IPS-18c (cell line): ENCODE results near the gene SLC2A13.
"Not testable (repeated sequence)": the region's sequence is repeated elsewhere in the genome, so short reads cannot be mapped to it uniquely, and the experiment has no call there.

Source experiments
- H3K4me3 ChIP-seq: 2 replicates; pipeline ENCODE4 v1.7.0; 2013; ENCODE audit warnings: low read depth, mild to moderate bottlenecking, low read length, moderate library complexity; ENCODE audit not compliant: insufficient read depth
- H3K9me3 ChIP-seq: one replicate; pipeline ENCODE4 v1.6.1; 2013; ENCODE audit warnings: mild to moderate bottlenecking, low read length, moderate library complexity; ENCODE audit not compliant: control insufficient read depth, insufficient read depth

SLC2A13 gene

DNA sequence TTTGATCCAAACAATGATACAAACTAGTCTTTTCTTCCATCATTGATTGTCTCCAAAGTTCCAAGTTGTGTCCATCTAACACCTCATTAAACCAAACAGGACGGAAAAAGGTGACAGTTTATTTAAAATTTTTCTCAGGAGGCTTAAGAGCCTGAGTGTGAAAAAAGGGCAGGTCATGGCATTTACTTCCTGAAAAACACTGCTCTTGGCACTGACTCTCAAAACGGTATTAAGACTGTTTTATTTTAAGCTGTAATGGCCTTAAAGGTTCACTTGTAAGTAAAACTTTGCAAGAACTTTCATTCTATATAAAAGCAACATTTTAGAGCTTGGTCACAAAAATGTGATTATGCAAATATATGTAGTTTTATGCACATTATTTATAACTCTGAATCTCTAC, 222.5 kb downstream of the SLC2A13 start:
- Histone ChIP-seq H3K9me3 (peaks cover 9% of the 10 kb centered on the region), H3K4me3 (no peak overlapping the region)

DNA sequence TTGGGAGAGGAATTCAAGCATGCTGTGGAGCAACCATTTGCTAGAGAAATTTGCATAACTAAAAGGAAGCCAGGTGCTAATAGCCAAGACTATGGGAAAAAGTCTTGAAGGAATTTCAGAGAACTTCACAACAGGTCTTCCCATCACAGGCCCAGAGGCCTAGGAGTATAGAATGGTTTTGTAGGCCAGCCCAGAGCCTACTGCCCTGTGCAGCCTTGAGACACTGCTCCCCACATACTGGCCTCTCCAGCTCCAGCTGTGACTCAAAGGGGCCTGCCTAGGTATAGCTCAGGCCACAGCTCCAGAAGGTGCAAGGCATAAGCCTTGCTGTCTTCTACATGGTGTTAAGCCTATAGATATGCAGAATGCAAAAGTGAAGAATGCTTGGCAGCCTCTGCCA, 227.1 kb downstream of the SLC2A13 start:
- no peak overlapping the region; the same call in 1 of the 2 replicates for H3K4me3 ChIP-seq
- peaks cover 12% of the 10 kb centered on the region for H3K9me3 ChIP-seq

DNA sequence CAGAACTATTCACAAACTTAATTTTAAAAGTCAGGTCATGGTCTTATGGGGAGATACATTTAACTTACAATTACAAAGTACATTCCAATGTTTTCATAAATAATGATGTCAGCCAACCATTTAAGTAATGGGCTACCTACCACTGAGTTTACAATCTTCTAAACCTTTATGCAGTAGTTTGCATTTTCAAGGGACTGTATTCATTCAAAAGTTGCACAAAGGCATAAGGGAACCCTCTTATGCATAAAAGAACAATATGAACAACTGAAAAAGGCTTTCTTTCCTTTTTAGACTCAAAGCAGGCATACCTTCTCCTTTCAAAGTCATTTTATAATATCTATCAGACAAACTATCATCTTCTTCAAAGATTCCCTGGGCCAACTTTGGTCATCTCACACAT, 230.2 kb downstream of the SLC2A13 start:
- Histone ChIP-seq H3K4me3 (no peak overlapping the region), H3K9me3 (peaks cover 12% of the 10 kb centered on the region)

DNA sequence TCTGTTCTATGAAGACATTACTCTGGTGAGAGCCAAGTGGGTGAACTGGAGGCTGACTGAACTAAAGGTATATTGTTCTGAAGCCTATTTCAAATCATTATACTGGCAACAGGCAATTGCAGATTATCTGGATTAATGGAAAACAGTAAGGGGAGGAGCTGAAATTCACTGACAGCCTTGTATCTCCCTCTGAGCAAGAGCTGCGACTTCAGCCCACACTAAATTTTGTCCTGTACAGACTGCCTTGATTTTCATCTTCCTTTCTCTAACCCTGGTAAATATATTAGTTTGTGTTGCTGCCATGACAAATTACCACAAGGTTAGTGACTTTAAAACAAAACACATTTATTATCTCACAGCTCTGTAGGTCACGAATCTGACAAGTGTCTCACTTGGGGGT, 231.1 kb downstream of the SLC2A13 start:
- H3K9me3 ChIP-seq, result peaks cover 12% of the 10 kb centered on the region
- no peak overlapping the region for H3K4me3 ChIP-seq

DNA sequence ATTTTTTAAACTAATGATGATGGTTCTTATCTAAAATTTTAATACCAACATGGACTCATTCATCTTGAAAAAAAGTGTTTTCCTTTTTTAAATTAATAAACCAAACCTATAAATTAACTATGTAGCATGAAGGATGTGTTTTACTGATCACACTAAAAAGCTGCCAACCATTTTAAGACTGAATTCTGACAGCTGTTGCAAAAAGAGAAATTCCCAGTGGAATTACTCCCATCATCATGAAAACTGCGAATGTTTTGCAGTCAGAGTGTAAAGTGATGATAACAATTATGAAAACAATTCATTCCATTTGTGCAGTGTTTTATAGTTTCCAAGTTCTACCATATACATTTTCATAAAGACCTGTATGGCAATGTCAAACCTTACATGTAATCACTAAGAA, 232.8 kb downstream of the SLC2A13 start:
- no peaks in the 10 kb centered on the region for H3K9me3 ChIP-seq
- no peak overlapping the region for H3K4me3 ChIP-seq

DNA sequence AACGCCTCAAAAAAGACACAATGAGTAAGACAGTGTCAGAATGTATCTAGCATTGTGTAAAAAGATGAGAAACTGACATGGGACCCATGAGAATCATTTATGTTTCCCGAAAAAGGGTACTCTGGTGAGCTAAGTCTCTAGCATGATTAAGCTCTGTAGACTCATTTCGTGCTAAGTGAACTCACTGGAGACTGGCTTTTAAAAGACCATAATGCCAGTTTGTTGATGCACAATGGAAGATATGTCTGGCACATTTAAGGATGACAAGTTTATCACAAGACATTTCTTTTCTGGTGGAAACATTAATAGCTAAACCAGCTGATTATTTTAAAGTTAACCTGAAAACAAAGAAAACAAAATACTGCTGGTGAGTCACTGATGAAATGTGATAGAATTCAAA, 233.5 kb downstream of the SLC2A13 start:
- Histone ChIP-seq H3K9me3 (no peaks in the 10 kb centered on the region), H3K4me3 (no peak overlapping the region)

DNA sequence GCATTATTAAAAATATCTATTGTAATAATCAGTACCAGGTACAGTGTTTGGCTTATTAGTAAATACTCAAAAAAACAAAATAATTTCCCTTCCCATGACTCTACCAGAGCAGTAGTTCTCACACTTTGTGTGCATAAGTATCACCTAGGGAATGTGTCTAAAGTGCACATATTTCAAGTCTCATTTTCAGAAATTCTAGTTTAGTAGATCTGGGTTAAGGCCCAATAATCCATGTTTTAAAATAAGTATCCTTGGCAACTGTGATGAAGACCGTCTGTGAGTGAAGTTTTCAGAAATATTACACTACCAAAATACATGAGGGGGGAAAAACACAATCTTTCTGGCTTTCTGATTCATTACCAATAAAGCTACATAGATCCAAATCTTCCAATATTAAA, 237.6 kb downstream of the SLC2A13 start:
- Histone ChIP-seq H3K9me3 (no peaks in the 10 kb centered on the region), H3K4me3 (no peak overlapping the region)

DNA sequence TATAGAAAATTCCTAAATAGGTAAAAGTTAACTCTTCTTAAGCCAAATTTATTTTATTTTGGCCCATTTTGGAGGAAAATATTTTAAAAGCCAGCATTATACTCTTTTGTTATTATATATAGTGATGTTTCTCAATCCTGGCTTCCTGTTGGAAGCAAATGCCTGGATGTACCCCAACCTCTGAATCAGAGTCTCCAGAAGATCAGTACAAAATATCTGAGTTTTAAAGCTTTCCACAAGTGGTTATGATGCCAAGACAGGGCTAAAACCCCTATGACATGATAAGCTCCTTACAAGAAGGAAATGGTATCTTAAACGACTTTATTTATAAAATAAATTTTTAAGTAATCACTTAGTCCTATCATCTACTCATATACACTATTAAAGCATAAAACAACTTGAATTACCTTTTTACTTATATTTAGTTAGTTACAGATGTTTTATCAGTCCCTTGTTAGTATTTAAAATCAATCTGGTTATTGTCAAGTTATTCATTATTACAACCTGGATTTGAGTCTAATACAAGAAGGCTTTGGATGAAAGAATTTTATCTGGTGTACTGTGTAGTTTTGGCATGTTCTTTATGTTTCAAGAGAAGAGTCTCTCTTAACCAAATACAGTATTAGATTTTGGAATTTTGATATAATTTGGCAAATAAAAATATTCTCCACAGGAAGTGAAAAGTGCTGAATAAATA, 238.1 kb downstream of the SLC2A13 start:
- Histone ChIP-seq H3K4me3 (no peak overlapping the region), H3K9me3 (no peaks in the 10 kb centered on the region)

DNA sequence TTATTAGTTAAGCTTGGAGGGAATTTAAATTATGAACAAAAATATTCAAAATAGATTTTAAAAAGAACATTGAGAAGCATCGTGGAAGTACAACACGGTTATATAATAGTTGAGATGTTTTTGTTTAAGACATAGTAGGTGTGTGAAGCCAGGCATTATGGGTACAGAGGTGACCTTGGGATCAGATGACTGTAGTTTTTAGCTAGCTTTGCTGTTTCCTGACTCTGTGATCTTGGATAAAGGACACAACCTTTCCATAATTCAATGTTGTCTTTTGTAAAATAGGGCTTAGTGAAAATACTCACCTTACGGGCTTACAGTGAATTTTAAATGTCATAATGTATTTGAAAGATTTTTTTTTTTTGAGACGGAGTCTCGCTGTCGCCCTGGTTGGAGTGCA, 239.7 kb downstream of the SLC2A13 start:
- Histone ChIP-seq H3K9me3 (no peaks in the 10 kb centered on the region), H3K4me3 (no peak overlapping the region)

DNA sequence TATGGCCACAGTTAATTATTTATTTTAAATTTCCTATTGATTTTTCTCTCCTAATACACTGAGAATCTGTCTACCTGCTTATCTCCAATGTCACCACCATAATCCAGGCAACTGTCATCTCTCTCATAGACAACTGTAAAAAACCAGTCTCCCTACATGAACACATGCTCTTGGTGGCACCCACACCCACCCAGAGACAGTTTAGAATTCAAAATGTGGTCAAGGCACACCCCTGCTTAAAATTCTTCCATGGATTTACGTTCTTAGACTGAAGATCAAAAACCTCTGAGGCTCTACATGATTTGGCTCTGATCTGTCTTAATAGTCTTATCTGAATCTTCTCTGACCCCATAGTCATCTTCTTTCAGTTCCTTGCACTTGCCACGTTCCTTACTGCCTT, 245.2 kb downstream of the SLC2A13 start:
- Histone ChIP-seq H3K4me3 (no peak overlapping the region), H3K9me3 (no peaks in the 10 kb centered on the region)

DNA sequence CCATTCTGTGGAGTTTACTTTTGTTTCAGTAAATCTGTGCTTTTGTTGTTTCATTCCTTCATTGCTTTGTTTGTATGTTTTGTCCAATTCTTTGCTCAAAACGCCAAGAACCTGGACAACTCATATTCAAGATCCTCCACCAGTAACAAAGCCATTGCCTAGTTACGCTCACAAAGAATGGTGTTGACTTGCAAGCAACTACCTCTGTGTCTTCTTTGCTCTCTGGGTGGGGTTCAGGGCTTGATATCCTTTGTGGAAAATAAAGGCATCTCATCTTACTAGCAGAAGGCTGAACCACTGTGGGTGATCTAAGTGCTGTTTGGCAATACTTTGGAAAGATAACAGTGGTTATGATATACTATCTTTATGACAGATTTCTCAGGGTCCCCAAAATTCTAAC, 252.9 kb downstream of the SLC2A13 start:
- Histone ChIP-seq H3K9me3 (no peaks in the 10 kb centered on the region), H3K4me3 (no peak overlapping the region)

DNA sequence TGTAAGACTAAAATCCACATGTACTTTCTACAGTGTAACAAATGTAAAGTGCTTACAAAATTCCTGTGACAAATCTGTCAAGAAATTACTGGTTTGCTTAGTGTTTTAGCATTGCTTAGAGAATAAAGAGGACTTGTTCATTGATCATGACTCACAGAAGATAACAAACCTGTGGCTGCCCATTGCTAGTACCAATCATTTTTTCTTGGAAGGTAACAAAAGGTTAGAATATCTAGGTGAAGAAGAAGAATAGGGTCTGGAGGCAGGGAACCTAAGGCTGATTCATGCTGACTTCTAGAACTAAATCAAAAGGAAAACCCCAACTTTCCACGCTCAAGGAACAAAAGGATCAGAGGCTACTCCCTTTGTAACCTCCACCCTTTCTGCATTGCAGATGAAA, 253.5 kb downstream of the SLC2A13 start:
- H3K4me3 ChIP-seq, result no peak overlapping the region
- no peaks in the 10 kb centered on the region for H3K9me3 ChIP-seq

DNA sequence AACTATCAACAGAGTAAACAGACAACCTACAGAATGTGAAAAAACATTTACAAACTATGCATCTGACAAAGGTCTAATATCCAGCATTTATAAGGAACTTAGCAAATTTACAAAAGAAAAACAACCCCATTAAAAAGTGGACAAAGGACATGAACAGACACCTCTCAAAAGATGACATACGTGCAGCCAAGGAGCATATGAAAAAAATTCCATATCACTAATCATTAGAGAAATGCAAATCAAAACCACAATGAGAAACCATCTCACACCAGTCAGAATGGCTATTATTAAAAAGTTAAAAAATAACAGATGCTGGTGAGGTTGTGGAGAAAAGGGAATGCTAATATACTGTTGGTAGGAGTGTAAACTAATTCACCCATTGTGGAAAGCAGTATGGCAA, 257.7 kb downstream of the SLC2A13 start:
- not testable (repeated sequence) for H3K9me3 ChIP-seq, H3K4me3 ChIP-seq

DNA sequence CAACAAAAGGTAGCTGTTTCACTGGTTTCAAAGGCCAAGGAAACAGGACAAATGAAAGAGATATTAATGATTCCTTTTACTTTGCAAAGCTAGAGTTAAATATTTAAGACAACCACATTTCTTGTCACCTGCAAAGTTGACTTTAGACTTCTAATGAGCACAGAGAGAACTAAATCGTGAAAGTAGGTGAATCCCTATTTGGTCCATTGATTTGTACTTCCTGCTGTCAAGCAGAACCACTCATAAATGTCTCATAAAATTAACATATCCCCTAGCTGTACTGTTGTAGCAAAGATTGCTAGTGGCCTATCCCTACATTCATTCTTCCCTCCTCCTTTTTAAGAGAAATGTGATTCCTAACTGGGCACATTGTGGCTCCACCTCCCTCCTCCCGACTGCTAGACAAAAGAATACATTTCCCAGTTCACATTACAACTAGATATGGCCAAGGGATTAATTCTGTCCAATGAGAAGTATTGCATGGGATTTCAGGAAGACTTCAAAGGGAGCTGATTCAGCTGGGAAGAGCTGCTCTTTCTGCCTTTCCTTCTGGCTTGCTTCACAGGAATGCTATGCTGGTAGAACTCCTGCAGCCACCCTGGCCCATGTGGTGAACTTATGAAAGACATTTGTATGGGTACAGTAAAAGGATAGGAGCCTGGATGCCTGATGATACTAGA, 258.8 kb downstream of the SLC2A13 start:
- no peak overlapping the region for H3K4me3 ChIP-seq

DNA sequence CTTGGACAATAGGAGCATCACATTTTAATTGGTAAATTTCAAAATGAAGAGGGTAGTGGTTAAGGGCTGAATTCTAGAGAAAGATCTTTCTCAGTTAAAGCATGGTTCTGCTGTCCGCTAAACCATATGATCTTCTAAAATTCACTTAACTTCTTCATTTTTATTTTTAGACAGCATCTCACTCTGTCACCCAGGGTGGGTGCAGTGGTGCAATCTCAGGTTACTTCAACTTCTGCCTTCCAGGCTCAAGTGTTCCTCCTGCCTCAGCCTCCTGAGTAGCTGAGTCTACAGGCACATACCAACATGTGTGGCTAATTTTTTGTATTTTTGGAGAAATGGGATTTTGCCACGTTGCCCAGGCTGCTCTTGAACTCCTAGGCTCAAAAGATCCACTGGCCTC, 259.6 kb downstream of the SLC2A13 start:
- Histone ChIP-seq H3K4me3 (no peak overlapping the region), H3K9me3 (no peaks in the 10 kb centered on the region)

More for the DNA sequence above, 258.8 kb downstream of the SLC2A13 start:
- no peaks in the 10 kb centered on the region for H3K9me3 ChIP-seq

DNA sequence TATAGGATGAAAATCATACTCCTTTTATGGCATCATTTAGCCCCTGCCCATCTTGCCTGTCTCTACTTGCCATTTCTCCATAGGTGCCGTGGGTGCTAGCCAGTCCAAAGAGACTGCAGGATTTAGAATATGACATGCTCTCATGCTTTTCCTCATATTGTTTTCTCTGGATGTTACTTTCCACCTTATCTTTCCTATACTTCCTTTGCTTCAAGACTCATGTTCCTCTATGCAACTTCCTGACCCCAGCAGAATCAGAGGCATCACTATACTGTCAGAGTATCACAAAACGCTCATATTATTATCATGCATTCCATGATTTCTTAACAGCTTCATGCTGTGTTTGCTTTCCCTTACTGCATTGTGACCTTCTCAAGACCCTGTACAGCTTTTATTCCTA, 265.5 kb downstream of the SLC2A13 start:
- Histone ChIP-seq H3K9me3 (no peaks in the 10 kb centered on the region), H3K4me3 (no peak overlapping the region)

DNA sequence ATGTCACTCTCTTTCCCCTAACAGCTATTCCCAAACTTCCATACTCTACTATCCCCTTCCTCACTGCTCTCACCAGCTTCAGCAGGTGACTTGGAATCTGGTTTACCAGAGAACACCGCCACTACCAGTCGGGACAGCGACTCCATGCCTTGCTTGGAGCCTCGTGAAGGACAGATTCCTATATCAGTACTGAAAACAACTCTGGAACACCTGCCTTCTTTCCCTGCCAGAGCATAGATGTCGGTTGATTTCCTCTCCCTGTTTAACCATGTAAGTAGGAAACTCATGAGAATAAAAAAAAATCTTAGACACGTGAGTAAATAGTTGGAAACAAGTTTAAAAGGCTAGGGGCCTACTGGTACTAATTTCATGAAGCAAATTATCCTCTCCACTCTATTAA, 266.8 kb downstream of the SLC2A13 start:
- no peak overlapping the region for H3K4me3 ChIP-seq
- H3K9me3 ChIP-seq, result no peaks in the 10 kb centered on the region

DNA sequence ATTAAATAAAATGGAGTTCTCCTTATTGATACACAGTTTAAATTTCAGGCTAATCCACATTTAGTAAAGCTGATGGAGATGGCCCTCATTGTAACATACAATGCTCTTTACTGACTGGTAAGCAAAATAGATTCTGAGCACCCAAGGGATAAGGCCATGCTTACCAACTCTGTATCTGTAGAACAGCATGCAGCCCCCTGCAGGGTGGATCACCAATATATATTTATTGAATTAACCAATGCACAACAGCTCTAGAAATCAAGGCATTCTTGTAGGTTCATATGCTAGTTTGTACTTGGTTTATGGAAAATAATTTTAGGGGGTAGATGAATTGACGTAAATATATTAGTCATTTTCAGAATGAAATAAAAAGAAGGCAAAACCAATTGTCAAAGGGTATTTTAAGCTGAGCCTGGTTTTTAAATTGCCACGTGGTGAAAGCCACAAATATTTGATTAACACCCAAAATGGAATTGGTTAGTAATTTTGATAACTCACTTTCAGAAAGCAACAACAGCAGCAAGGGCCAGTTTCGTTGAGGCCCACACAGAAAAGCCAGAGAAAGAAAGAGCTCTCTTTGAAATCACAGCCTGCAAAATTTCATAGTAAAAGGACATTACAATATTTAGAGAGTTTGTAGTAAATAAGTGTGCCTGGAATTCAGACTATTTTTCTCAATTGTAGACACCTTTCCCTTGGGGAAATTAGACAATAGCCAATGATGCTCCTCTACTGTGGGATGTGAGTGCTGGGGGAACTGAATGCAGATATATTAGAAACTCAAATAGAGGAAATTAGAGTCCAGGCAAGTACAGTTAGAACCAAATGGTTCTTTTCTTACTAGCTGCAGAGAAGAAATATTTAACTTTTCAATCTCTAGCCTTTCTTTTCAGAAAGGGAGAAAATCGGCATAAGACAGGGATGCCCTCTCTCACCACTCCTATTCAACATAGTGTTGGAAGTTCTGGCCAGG, 270.1 kb downstream of the SLC2A13 start:
- no peaks in the 10 kb centered on the region for H3K9me3 ChIP-seq
- no peak overlapping the region for H3K4me3 ChIP-seq
